Measurements from ENCODE around the gene LRRC28.

LRRC28 gene

DNA sequence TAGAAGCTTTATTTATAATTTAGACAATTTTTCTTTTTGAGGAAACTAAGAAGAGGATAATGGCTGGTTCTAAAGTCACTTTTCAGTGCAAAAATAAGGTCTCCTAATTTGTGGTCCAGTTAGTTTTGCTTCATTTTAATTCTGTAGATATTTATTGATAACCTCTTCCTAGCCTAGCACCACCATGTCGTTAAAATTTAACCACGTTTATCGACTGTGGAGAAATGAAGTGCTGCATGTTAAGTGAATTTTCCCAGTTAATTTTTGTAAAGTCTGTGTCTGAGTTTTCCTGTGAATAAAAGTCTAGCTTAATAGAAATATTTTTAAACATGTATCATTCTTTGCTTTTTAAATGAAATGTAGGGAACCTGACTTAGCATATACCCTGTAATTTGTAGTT lies 16.7 kb downstream of the LRRC28 start:
- DNase-seq (ENCODE audit: low spot score), result no peak
- TF ChIP-seq, protein P1, sequence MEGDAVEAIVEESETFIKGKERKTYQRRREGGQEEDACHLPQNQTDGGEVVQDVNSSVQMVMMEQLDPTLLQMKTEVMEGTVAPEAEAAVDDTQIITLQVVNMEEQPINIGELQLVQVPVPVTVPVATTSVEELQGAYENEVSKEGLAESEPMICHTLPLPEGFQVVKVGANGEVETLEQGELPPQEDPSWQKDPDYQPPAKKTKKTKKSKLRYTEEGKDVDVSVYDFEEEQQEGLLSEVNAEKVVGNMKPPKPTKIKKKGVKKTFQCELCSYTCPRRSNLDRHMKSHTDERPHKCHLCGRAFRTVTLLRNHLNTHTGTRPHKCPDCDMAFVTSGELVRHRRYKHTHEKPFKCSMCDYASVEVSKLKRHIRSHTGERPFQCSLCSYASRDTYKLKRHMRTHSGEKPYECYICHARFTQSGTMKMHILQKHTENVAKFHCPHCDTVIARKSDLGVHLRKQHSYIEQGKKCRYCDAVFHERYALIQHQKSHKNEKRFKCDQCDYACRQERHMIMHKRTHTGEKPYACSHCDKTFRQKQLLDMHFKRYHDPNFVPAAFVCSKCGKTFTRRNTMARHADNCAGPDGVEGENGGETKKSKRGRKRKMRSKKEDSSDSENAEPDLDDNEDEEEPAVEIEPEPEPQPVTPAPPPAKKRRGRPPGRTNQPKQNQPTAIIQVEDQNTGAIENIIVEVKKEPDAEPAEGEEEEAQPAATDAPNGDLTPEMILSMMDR (IDR thresholded peaks at IDR 0.05; ENCODE audit: extremely low read depth, missing control alignments), result no peak

DNA sequence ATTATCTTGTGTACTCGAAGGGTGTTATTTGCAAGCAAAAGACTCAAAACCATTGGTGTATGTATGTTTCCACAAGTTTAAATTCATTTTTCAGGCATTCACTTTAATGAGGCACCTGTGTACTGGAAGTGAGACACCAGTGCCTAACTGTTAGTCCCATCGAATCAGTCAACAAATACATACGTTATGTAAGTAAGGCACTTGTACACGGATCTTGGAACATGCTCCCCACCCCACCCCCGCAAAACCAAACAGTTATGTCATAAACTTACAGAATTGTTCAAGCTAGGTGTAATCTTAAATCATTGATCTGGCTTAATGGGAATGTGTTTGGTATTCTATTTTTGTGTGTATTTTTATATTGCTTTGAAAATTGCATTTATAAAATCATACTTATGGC lies 17.1 kb downstream of the LRRC28 start:
- TF ChIP-seq, protein P1 (IDR thresholded peaks at IDR 0.05; ENCODE audit: extremely low read depth, missing control alignments), result no peak
- DNase-seq (ENCODE audit: low spot score), result no peak

DNA sequence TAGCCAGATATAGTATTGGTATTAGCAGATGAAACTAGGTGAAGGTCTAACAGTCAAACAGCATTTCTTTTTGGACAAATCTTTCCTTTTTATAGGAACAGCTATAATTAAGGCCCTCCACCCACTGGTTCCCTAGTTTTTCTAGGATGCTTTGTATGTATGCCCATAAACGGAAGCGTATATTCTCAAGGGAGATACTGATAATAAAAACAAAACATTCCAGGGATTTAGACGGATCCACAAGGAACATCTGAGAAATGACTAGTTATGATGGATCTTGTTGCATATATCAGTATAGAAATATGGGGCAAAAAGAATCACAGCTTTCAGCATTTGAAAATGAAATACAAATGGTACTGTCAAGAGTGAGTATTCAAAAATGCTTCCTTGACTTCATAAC lies 22.5 kb downstream of the LRRC28 start:
- TF ChIP-seq, protein P1 (IDR thresholded peaks at IDR 0.05; ENCODE audit: extremely low read depth, missing control alignments), result no peak

DNA sequence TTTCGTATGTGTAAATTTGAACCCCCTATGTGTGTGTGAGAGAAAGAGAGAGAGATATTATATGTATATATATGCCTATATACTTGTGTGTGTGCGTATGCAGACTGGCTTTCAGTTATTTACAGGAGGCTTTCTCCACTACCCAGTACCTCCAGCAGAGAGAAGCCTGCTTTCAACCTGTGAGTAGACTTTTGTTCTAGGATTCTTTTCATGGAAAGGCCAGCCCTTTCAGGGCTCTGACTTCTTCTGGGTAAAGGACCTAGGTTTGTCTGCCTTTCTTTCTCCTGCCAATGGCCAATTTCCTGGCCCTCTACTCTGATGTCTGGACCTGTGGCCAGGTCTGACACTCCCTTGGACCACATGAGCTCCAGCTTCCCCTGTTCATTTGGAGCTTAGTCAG lies 23.8 kb downstream of the LRRC28 start:
- no peak for DNase-seq (ENCODE audit: low spot score)
- TF ChIP-seq, protein P1 (IDR thresholded peaks at IDR 0.05; ENCODE audit: extremely low read depth, missing control alignments), result no peak

More for the DNA sequence above, 22.5 kb downstream of the LRRC28 start:
- no peak for DNase-seq (ENCODE audit: low spot score)

DNA sequence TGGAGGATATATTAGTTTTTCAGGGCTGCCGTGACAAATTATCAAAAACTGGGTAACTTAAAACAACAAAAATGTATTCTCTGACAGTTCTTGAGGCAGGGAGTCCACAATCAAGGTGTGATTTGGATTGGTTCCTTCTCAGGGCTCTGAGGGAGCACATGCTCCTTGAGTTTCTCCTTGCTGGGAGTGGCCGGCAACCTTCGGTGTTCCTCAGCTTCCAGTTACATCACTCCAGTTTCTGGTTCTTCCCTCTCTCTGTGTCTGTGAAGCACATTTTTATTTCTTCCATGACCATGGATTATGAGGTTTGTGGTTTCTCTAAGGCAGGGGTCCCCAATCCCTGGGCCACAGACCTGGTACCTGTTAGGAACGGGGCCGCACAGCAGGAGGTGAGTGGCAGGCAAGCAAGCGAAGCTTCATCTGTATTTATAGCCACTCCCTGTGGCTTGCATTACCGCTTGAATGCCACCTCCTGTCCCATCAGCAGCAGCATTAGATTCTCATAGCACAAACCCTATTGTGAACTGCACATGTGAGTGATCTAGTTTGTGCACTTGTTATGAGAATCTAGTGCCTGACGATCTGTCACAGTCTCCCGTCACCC lies 24.3 kb downstream of the LRRC28 start:
- no peak for DNase-seq (ENCODE audit: low spot score)
- TF ChIP-seq, protein P1 (IDR thresholded peaks at IDR 0.05; ENCODE audit: extremely low read depth, missing control alignments), result no peak

DNA sequence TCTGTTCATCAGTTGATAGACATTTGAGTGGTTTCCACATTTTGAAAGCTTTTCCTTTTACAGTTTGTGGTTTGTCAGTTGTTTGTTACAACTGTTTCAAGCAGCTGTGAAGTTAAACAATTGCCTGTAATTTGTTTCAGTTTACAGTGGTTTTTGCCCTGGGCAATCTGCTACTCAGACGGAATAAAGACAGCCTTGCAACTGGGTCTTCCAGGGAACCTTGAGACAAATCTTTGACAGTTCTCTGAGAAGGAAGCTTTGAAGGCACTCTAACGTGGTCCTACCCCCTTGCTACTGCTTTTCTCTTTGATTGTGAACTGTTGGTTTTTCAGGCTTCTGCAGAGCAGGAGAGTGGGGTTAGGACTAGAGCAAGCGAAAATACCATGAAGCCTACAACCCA lies 28.0 kb downstream of the LRRC28 start:
- TF ChIP-seq, protein P1 (IDR thresholded peaks at IDR 0.05; ENCODE audit: extremely low read depth, missing control alignments), result no peak
- no peak for DNase-seq (ENCODE audit: low spot score)

DNA sequence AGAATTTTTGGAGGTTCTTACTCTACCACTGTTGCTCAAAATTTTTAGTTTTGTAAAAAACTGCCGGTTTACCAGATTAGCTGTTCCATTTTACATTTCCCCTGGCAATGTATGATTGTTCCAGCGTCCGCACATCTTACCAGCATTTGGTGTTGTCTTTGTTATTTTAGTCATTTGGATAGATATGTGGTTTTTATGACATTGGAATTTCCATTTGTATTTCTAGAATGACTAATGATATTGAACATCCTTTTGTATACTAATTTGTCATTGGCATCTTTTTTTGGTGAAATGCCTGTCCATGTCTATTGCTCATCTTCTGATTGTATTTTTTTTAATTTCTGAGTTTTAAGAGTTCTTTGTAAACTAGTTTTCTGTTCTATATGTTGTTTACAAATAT lies 28.5 kb downstream of the LRRC28 start:
- DNase-seq (ENCODE audit: low spot score), result no peak
- TF ChIP-seq, protein P1 (IDR thresholded peaks at IDR 0.05; ENCODE audit: extremely low read depth, missing control alignments), result no peak

All from GM20000 (cell line).